HS-27A (cell line): ENCODE results near the gene PPP4R3A.
"Not testable (repeated sequence)": the region's sequence is repeated elsewhere in the genome, so short reads cannot be mapped to it uniquely, and the experiment has no call there.

Source experiments
- DNase-seq: peaks from one replicate; pipeline ENCODE4 v3.0.0-alpha.2; 2012; ENCODE audit warnings: low read depth, missing footprints

PPP4R3A gene

GRCh38 chr14:91409240-91409639, 100.9 kb downstream of the PPP4R3A start:
- DNase-seq, result not testable (repeated sequence)
